ENCODE results near the gene USH1C.

USH1C gene

GRCh38 chr11:17526326-17526725, 17.9 kb downstream of the USH1C start:
- DNase-seq (ENCODE audit: low read depth) = no peak

- DNase-seq (ENCODE audit: low read depth) = no peak
Measured at GRCh38 chr11:17525570-17525969, 18.6 kb downstream of the USH1C start.

- DNase-seq (ENCODE audit: low read depth) = no peak
Measured at GRCh38 chr11:17524221-17524620, 20.0 kb downstream of the USH1C start.

GRCh38 chr11:17522655-17523054, 21.6 kb downstream of the USH1C start:
- DNase-seq (ENCODE audit: low read depth) = no peak

- no peak for DNase-seq (ENCODE audit: low read depth)
Measured at GRCh38 chr11:17521106-17521900, 22.9 kb downstream of the USH1C start.

GRCh38 chr11:17519061-17519885, 24.9 kb downstream of the USH1C start:
- DNase-seq (ENCODE audit: low read depth) = no peak

- DNase-seq (ENCODE audit: low read depth) = no peak
Measured at GRCh38 chr11:17518366-17518765, 25.9 kb downstream of the USH1C start.

- no peak for DNase-seq (ENCODE audit: low read depth)
Measured at GRCh38 chr11:17517186-17517585, 27.0 kb downstream of the USH1C start.

GRCh38 chr11:17516551-17517150, 27.6 kb downstream of the USH1C start:
- DNase-seq (ENCODE audit: low read depth) = no peak

GRCh38 chr11:17515443-17516176, 28.6 kb downstream of the USH1C start:
- no peak for DNase-seq (ENCODE audit: low read depth)

GRCh38 chr11:17514476-17514875, 29.7 kb downstream of the USH1C start:
- no peak for DNase-seq (ENCODE audit: low read depth)

- DNase-seq (ENCODE audit: low read depth) = no peak
Measured at GRCh38 chr11:17513853-17514252, 30.4 kb downstream of the USH1C start.

GRCh38 chr11:17512101-17512500, 32.1 kb downstream of the USH1C start:
- no peak for DNase-seq (ENCODE audit: low read depth)

- no peak for DNase-seq (ENCODE audit: low read depth)
Measured at GRCh38 chr11:17511571-17511970, 32.6 kb downstream of the USH1C start.

- no peak for DNase-seq (ENCODE audit: low read depth)
Measured at GRCh38 chr11:17510507-17511206, 33.6 kb downstream of the USH1C start.

- no peak for DNase-seq (ENCODE audit: low read depth)
Measured at GRCh38 chr11:17508791-17509190, 35.4 kb downstream of the USH1C start.

- no peak for DNase-seq (ENCODE audit: low read depth)
Measured at GRCh38 chr11:17508306-17508705, 35.9 kb downstream of the USH1C start.

- no peak for DNase-seq (ENCODE audit: low read depth)
Measured at GRCh38 chr11:17507773-17508172, 36.4 kb downstream of the USH1C start.

GRCh38 chr11:17506942-17507341, 37.3 kb downstream of the USH1C start:
- no peak for DNase-seq (ENCODE audit: low read depth)

GRCh38 chr11:17506314-17506713, 37.9 kb downstream of the USH1C start:
- no peak for DNase-seq (ENCODE audit: low read depth)

- DNase-seq (ENCODE audit: low read depth) = no peak
Measured at GRCh38 chr11:17505146-17505545, 39.1 kb downstream of the USH1C start.
